Adrenal gland (tissue), 12 donors: Measurements from ENCODE around the gene C1R. TPM values are rescaled to one million over a fixed set of nuclear protein-coding genes. Genes with fewer than 3 reads are reported as not detected.

Experiments
- DNase-seq, 7 donors: peaks; one replicate each; pipeline ENCODE4 v3.0.0-alpha.2; 2019 to 2020
- H3K27ac ChIP-seq, 5 donors: fragments of 200-600 bp; sonication (generic) in 4 of 5; 1 replicate in 3 of 5; 2 replicates in 2 of 5; pipeline versions ENCODE4 v1.5.1 to v1.8.0; 2016 to 2020; ENCODE audit warnings: mild to moderate bottlenecking in 1 of 5
- H3K27me3 ChIP-seq: fragments of 200-600 bp; 2 replicates; pipeline ENCODE4 v1.8.0; 2021
- H3K36me3 ChIP-seq, 2 donors: fragments of 200-600 bp; replicated peaks in 1 of 2; 1 replicate in 1 of 2; 2 replicates in 1 of 2; pipeline versions ENCODE4 v1.5.1 to v1.8.0; 2018 to 2022
- H3K4me1 ChIP-seq, 2 donors: fragments of 200-600 bp; replicated peaks in 1 of 2; 1 replicate in 1 of 2; 2 replicates in 1 of 2; pipeline versions ENCODE4 v1.5.1 to v1.8.0; 2018 to 2021
- H3K4me3 ChIP-seq, 4 donors: fragments of 200-600 bp; sonication (generic) in 3 of 4; one replicate each; pipeline ENCODE4 v1.5.1; 2016 to 2018
- H3K9me3 ChIP-seq, 3 donors: fragments of 200-600 bp; sonication (generic) in 1 of 3; replicated peaks in 1 of 3; 1 replicate in 2 of 3; 2 replicates in 1 of 3; pipeline versions ENCODE4 v1.5.1 to v1.8.0; 2016 to 2021
- POLR2A ChIP-seq, 2 donors: fragments of 450-650 bp; IDR thresholded peaks; one replicate each; pipeline ENCODE4 v1.6.1; 2017; ENCODE audit warnings: antibody characterized with exemption in 2 of 2, mild to moderate bottlenecking in 2 of 2, moderate library complexity in 1 of 2
- WGBS, 4 donors: extraction: QIAGEN DNeasy Blood & Tissue Kit in 2 of 4; methylation state at CpG; one replicate each; pipeline versions ENCODE4 v1.1.5 to v1.1.7; 2013 to 2017; 5-methylcytosine and 5-hydroxymethylcytosine counted together
- intact Hi-C, 2 donors: fragments of 100-400 bp; cut with DNase I; formaldehyde crosslinking; loops; one replicate each; pipeline versions ENCODE4 v1.14.1 to v1.15.0; 2022 to 2023
- polyA plus RNA-seq, 3 donors: library from polyadenylated mRNA; stranded (reverse); fragments of 200-250 nt in 2 of 3; fragments of 350-450 nt in 1 of 3; fragmentation: Illumina TruSeq in 1 of 3; extraction: RNeasy Lipid Tissue Mini Kit (QIAGEN cat#74804) in 1 of 3; gene quantifications; one replicate each; pipeline ENCODE4 v1.2.3, GENCODE V29; 2013 to 2014
- total RNA-seq, 9 donors: library from RNA; depleted of rRNA in 4 of 9; stranded (reverse); fragments of >200 nt in 4 of 9; fragments of 120-200 nt in 1 of 9; fragmentation: NEBNext Ultra II Directional in 1 of 9; extraction: Animal tissue kit (Norgen Biotek cat#: 25700) in 1 of 9; gene quantifications; one replicate each; pipeline versions ENCODE4 v1.1.0 to v1.2.4, GENCODE V29; 2013 to 2023
- TF ChIP-seq, protein P1 (sequence below), 6 experiments: fragments of 450-650 bp in 4 of 6; fragments of 200-600 bp in 2 of 6; sonication (generic) in 1 of 6; IDR thresholded peaks; 1 replicate in 5 of 6; 2 replicates in 1 of 6; pipeline versions ENCODE4 v1.5.1 to v1.8.0; 2016 to 2021; ENCODE audit warnings: antibody characterized with exemption in 6 of 6, mild to moderate bottlenecking in 2 of 6, moderate library complexity in 1 of 6
- donor health status: healthy with polysubstance abuse.
- donor health status: Bipolar disorder and iron deficiency.
- donor health status: DM: yes; HTN: yes; CAD: no.
- donor health status: DM: no; HTN: no; CAD: no.
- donor health status: DM: no; HTN: no; CAD: no.
- donor health status: DM: yes; HTN: yes; CAD: no.

Gene C1R
- total and polyA plus RNA-seq, 12 donors, result 10.3 to 1,160 (median 366) TPM

DNA sequence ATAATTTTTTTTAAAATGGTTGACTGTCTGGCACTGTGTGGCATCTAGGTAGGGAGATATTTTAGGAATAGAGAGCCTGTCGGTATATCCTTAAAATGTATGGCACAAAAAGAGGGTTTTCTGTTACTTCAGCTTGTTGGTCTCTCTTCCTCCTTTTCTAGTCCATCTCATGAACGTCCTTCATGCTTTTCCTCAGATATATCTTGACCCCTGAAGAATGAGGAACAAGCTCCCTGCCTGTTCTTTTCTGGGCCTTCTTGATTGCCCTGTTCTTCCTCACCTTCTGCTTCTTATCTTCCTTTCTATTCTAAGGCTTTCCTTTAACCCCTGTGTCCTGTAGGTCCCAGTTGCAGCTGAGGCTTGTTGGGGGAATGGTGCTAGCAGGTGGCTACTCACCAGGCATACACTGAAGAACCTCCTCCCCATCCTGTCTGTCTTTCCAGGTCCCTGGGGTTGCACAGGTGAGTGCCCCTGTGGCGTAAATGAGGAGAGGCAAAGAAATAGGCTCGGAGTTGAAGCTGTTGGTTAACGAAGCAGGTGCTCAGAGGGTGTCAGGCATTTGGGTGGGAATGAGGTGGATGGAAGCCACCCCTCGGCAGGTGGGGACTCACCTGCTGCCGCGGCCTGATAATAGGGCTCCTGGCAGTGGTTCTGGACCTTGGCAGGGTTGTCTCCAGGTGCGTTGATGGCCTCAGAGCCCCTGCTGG lies 7.2 kb upstream of the C1R start:
- H3K4me1 ChIP-seq, result peaks cover 11 to 18% of the 10 kb centered on the region in 2 donors
- no peak for DNase-seq
- intact Hi-C loops, result no loop called here
- H3K36me3 ChIP-seq, result peaks cover 0 to 34% of the 10 kb centered on the region in 2 donors
- TF ChIP-seq, protein P1, sequence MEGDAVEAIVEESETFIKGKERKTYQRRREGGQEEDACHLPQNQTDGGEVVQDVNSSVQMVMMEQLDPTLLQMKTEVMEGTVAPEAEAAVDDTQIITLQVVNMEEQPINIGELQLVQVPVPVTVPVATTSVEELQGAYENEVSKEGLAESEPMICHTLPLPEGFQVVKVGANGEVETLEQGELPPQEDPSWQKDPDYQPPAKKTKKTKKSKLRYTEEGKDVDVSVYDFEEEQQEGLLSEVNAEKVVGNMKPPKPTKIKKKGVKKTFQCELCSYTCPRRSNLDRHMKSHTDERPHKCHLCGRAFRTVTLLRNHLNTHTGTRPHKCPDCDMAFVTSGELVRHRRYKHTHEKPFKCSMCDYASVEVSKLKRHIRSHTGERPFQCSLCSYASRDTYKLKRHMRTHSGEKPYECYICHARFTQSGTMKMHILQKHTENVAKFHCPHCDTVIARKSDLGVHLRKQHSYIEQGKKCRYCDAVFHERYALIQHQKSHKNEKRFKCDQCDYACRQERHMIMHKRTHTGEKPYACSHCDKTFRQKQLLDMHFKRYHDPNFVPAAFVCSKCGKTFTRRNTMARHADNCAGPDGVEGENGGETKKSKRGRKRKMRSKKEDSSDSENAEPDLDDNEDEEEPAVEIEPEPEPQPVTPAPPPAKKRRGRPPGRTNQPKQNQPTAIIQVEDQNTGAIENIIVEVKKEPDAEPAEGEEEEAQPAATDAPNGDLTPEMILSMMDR (IDR thresholded peaks at IDR 0.05), result no peak
- no peak for TF ChIP-seq POLR2A (IDR thresholded peaks at IDR 0.05)
- no peaks in the 10 kb centered on the region for H3K27me3 ChIP-seq
- 87 to 91% (median 89%) methylated on average over 9 of the region's 9 CpGs for WGBS, 4 donors
- H3K9me3 ChIP-seq, result no peaks in the 10 kb centered on the region
- H3K27ac ChIP-seq, result no peak overlapping the region
- no peak overlapping the region for H3K4me3 ChIP-seq

DNA sequence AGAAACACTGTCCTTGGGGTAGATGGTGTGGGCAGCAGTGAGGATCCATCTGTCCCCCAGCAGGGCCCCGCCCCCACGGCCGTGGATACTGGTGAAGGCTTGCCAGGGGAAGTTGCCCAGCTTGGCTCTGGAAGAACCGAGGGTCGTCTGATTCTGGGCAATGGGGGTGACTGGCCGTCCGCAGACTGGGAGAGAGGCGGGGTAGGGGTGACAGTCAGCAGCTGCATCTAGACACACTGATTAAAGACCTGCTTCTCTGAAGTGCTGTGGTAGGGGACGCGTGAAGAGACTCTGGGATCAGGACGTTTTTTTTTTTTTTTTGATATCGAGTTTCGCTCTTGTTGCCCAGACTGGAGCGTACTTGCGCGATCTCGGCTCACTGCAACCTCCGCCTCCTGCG lies 4.7 kb upstream of the C1R start:
- 81 to 87% (median 84%) methylated on average over 12 to 19 of the region's 19 CpGs for WGBS, 4 donors
- no peak for DNase-seq

DNA sequence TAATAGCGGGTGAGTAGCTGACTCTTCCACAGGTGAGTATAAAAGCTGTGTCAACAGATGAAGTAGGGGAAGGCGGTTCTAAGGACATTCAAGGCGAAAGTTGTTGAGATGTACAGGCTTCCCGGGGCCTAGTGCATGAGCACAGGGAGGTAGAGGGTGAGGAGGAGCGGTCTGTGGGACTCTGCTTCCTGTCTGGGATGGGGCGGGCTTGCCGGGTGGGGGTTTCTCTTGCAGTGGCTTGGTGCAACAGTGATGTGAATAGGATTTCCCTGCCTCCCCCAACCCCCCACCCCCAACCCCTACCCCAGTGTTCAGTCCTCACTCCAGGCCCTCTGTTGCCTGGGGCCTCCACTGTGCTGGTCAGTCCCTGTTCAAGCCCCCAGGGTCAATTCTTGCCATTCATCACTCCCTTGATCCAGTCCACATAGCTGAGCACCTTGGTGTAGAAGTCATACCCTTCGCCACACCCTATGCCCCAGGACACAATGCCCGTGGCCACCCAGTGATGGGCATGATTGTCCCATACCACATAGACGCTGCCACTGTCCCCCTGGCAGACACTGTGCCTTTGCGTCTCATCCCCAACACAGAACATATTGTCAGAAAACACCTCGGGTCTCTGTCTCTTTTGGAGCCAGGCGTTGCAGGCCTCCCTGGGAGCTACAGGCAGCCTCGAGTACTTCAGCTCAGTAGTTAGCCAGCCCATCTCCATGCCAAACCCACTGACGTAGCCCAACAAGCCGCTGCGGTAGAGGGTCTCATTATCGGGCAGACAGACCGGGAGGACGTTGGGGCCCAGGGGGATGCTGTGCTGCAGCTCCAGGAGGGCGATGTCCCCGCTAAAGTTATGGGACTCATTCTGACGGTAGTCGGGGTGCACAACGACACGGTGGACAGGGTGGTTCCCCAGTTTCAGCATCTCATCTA lies 4.0 kb upstream of the C1R start:
- peak in 1 of 7 donors; percentile 50 for DNase-seq
- TF ChIP-seq, protein P1 (IDR thresholded peaks at IDR 0.05), result no peak
- no peak for TF ChIP-seq POLR2A (IDR thresholded peaks at IDR 0.05)
- intact Hi-C loops, result no loop called here
- Histone ChIP-seq H3K9me3 (no peaks in the 10 kb centered on the region), H3K4me1 (peaks cover 13 to 27% of the 10 kb centered on the region in 2 donors), H3K4me3 (no peak overlapping the region), H3K36me3 (peaks cover 0 to 28% of the 10 kb centered on the region in 2 donors), H3K27me3 (no peaks in the 10 kb centered on the region), H3K27ac (no peak overlapping the region)
- WGBS, 4 donors, result 82 to 87% (median 84%) methylated on average over 16 to 26 of the region's 26 CpGs

More for the DNA sequence above, 4.7 kb upstream of the C1R start:
- Histone ChIP-seq H3K9me3 (no peaks in the 10 kb centered on the region), H3K4me3 (no peak overlapping the region), H3K27ac (no peak overlapping the region), H3K36me3 (peaks cover 0 to 28% of the 10 kb centered on the region in 2 donors), H3K27me3 (no peaks in the 10 kb centered on the region), H3K4me1 (peaks cover 20 to 31% of the 10 kb centered on the region in 2 donors)
- intact Hi-C loops, result no loop called here
- no peak for TF ChIP-seq POLR2A (IDR thresholded peaks at IDR 0.05)
- TF ChIP-seq, protein P1 (IDR thresholded peaks at IDR 0.05), result no peak

DNA sequence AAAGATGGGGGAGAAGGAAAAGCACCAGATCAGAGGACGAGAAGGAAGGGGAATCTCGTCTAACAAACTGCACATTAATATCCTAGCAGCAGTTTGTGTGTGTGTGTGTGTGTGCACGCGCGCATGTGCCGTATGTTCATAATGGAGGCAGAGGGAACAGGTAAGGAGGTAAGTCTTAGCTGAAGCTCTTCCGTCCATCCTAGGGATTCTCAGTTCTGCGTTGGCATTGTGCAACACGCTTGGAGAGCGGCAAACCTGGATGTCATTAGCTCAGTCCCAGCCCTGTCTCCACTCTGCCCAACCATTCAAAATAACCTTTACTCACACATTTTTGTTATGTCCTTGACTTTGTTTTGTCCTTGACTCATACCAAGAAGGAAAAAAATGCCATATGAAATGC lies 1.6 kb upstream of the C1R start:
- H3K27ac ChIP-seq, result peak overlapping the region in 2 of 5 donors; percentile 59 to 82
- DNase-seq, result peak in 6 of 7 donors; percentile 57 to 75 (median 67)
- H3K9me3 ChIP-seq, result no peaks in the 10 kb centered on the region
- H3K4me3 ChIP-seq, result no peak overlapping the region
- peaks cover 10 to 34% of the 10 kb centered on the region in 2 donors for H3K4me1 ChIP-seq
- intact Hi-C loops, result no loop called here
- no peak for TF ChIP-seq POLR2A (IDR thresholded peaks at IDR 0.05)
- TF ChIP-seq, protein P1 (IDR thresholded peaks at IDR 0.05), result no peak
- no peaks in the 10 kb centered on the region for H3K27me3 ChIP-seq
- 49 to 60% (median 53%) methylated on average over 10 of the region's 10 CpGs for WGBS, 4 donors
- peaks cover 0 to 20% of the 10 kb centered on the region in 2 donors for H3K36me3 ChIP-seq
